Left ventricle myocardium inferior (tissue), 1 donor: ENCODE measurements around the gene TRMU. TPM values are rescaled to one million over a fixed set of nuclear protein-coding genes. Genes with fewer than 3 reads are reported as not detected.

Experiments
- DNase-seq: peaks from one replicate; pipeline ENCODE4 v3.0.0-alpha.2; 2020
- H3K27ac ChIP-seq: fragments of 200-600 bp; replicated peaks from 2 replicates; pipeline ENCODE4 v1.8.0; 2021
- H3K27me3 ChIP-seq: fragments of 200-600 bp; 2 replicates; pipeline ENCODE4 v1.8.0; 2021; ENCODE audit warnings: low read depth
- H3K36me3 ChIP-seq: fragments of 200-600 bp; 2 replicates; pipeline ENCODE4 v1.8.0; 2021
- H3K4me1 ChIP-seq: fragments of 200-600 bp; 2 replicates; pipeline ENCODE4 v1.8.0; 2021
- H3K4me3 ChIP-seq: fragments of 200-600 bp; 2 replicates; pipeline ENCODE4 v1.8.0; 2021; ENCODE audit warnings: mild to moderate bottlenecking, moderate library complexity
- H3K9me3 ChIP-seq: fragments of 200-600 bp; replicated peaks from 2 replicates; pipeline ENCODE4 v1.8.0; 2021
- CTCF ChIP-seq: fragments of 200-600 bp; IDR thresholded peaks from 2 replicates; pipeline ENCODE4 v1.8.0; 2021; ENCODE audit warnings: antibody characterized with exemption, mild to moderate bottlenecking, borderline replicate concordance
- intact Hi-C: fragments of 100-400 bp; cut with micrococcal nuclease; formaldehyde crosslinking; loops from one replicate; pipeline ENCODE4 v1.11.0; 2022
- total RNA-seq: library from RNA; stranded (reverse); fragmentation: NEBNext Ultra II Directional; extraction: Animal tissue kit (Norgen Biotek cat#: 25700); gene quantifications from one replicate; pipeline ENCODE4 v1.2.1, GENCODE V29; 2021
- donor health status: DM: no; HTN: yes; CAD: no; lungs with severe emphysema.

Gene TRMU
- total RNA-seq, 1 donor from 2014 or later: 42.0 TPM

- Histone ChIP-seq H3K27me3 (no peaks in the 10 kb centered on the region), H3K4me3 (no peak overlapping the region), H3K27ac (peak overlapping the region; percentile 91), H3K9me3 (no peaks in the 10 kb centered on the region), H3K4me1 (peaks cover 79% of the 10 kb centered on the region), H3K36me3 (peaks cover 96% of the 10 kb centered on the region)
- no peak for TF ChIP-seq CTCF
- DNase-seq: no peak
- intact Hi-C loops: no loop called here
Observed at GRCh38 chr22:46352276-46352675, 16.8 kb downstream of the TRMU start.

- Histone ChIP-seq H3K4me3 (no peak overlapping the region), H3K9me3 (no peaks in the 10 kb centered on the region), H3K4me1 (peaks cover 74% of the 10 kb centered on the region), H3K27ac (peak overlapping the region; percentile 91), H3K36me3 (peaks cover 91% of the 10 kb centered on the region), H3K27me3 (no peaks in the 10 kb centered on the region)
- peak; percentile 73 for DNase-seq
- intact Hi-C loops: no loop called here
- TF ChIP-seq CTCF: no peak
Observed at GRCh38 chr22:46352691-46353386, 17.3 kb downstream of the TRMU start.

GRCh38 chr22:46353483-46354105 is 18.1 kb downstream of the TRMU start:
- Histone ChIP-seq H3K27ac (peak overlapping the region; percentile 91), H3K36me3 (peaks cover 83% of the 10 kb centered on the region), H3K27me3 (no peaks in the 10 kb centered on the region), H3K4me3 (no peak overlapping the region), H3K9me3 (no peaks in the 10 kb centered on the region), H3K4me1 (peaks cover 66% of the 10 kb centered on the region)
- DNase-seq: no peak
- intact Hi-C loops: no loop called here
- TF ChIP-seq CTCF: no peak

- Histone ChIP-seq H3K27me3 (no peaks in the 10 kb centered on the region), H3K36me3 (peaks cover 76% of the 10 kb centered on the region), H3K4me1 (peaks cover 58% of the 10 kb centered on the region), H3K27ac (peak overlapping the region; percentile 91), H3K4me3 (no peak overlapping the region), H3K9me3 (no peaks in the 10 kb centered on the region)
- TF ChIP-seq CTCF: no peak
- intact Hi-C loops: no loop called here
- DNase-seq: no peak
Observed at GRCh38 chr22:46354176-46354992, 18.9 kb downstream of the TRMU start.

- H3K36me3 ChIP-seq: peaks cover 70% of the 10 kb centered on the region
Observed at GRCh38 chr22:46354993-46355305, 19.4 kb downstream of the TRMU start.

More at GRCh38 chr22:46354993-46355305, 19.4 kb downstream of the TRMU start:
- intact Hi-C loops: no loop called here
- Histone ChIP-seq H3K4me1 (peaks cover 52% of the 10 kb centered on the region), H3K27ac (peak overlapping the region; percentile 91), H3K4me3 (no peak overlapping the region), H3K27me3 (no peaks in the 10 kb centered on the region), H3K9me3 (no peaks in the 10 kb centered on the region)
- no peak for TF ChIP-seq CTCF
- no peak for DNase-seq
